Measurements from ENCODE around the gene SP5. TPM values are rescaled to one million over a fixed set of nuclear protein-coding genes. Genes with fewer than 3 reads are reported as not detected.

The SP5 gene
- total RNA-seq (2022; extraction: Qiagen RNA extraction) = not detected in 5 replicates

GRCh38 chr2:170715062-170715931 lies at the start of gene SP5:
Gene SP5 (plus strand): TSS chr2:170715337. CDS start chr2:170715513, 176 bp downstream.

Other genes starting within 250 kb of the SP5 start
- not detected in 5 replicates for gene ERICH2, start 55.0 kb downstream of the SP5 start, total RNA-seq (2022; extraction: Qiagen RNA extraction)
- gene GAD1, start 101.5 kb downstream of the SP5 start, total RNA-seq (2022; extraction: Qiagen RNA extraction) = 0.36 to 0.63 TPM (median 0.54 TPM) in 5 replicates
- gene GORASP2, start 213.9 kb downstream of the SP5 start, total RNA-seq (2022; extraction: Qiagen RNA extraction) = 81.9 to 119 TPM (median 88.7 TPM) in 5 replicates